NCI-H748 treated with DMSO at 0.1 percent for 48 hours (cell line): ENCODE results near the gene ASTN2.

Experiments
- DNase-seq: peaks from one replicate; lab custom pipeline; 2025; lab: John Stamatoyannopoulos, UW

ASTN2 gene

GRCh38 chr9:116387934-116388698 lies 1026.7 kb downstream of the ASTN2 start:
- DNase-seq = no peak

- no peak for DNase-seq
These were observed 1030.9 kb downstream of the ASTN2 start for GRCh38 chr9:116383936-116384335.

GRCh38 chr9:116383133-116383532 lies 1031.7 kb downstream of the ASTN2 start:
- no peak for DNase-seq

GRCh38 chr9:116382053-116382452 lies 1032.8 kb downstream of the ASTN2 start:
- no peak for DNase-seq

- no peak for DNase-seq
These were observed 1033.5 kb downstream of the ASTN2 start for GRCh38 chr9:116381350-116381749.

GRCh38 chr9:116380496-116380995 lies 1034.3 kb downstream of the ASTN2 start:
- no peak for DNase-seq

- DNase-seq = no peak
These were observed 1035.0 kb downstream of the ASTN2 start for GRCh38 chr9:116379821-116380220.

- no peak for DNase-seq
These were observed 1036.0 kb downstream of the ASTN2 start for GRCh38 chr9:116378873-116379272.

GRCh38 chr9:116377179-116377798 lies 1037.6 kb downstream of the ASTN2 start:
- no peak for DNase-seq
